ENCODE results near the gene ATXN1.
A peak's percentile ranks its signal among the peaks of the same experiment; 100 is the strongest.

Gene ATXN1

DNA sequence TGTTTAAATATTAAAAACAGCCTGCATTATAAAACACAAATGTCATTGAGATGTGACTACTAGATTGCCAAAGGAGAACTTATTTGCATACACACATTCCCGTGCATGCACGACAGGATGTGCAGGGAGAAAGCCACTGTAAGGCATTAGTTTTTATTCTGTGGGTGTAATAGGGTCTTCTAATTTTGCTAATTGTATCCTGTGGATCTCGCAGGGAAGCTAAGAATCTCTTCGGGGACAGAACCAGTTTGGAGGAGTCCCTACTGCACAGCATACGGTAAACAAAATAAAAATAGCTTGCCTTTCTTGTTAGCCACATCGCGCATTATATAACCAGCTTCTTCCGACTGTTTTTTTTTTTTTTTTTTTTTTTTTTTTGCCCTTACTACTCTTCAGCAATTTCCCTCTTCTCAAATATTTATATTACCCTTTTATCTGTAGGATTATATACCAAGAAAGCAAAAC, 2.0 kb downstream of the ATXN1 start:
- Mint-ChIP-seq H3K27ac (peak overlapping the region; percentile 98), H3K9me3 (ENCODE audit: low read depth) (no peaks in the 10 kb centered on the region), H3K36me3 (peaks cover 7% of the 10 kb centered on the region), H3K4me3 (peak overlapping the region; percentile 97), H3K27me3 (no peaks in the 10 kb centered on the region), H3K4me1 (ENCODE audit: low read depth) (peaks cover 61% of the 10 kb centered on the region)

GRCh38 chr6:16758163-16758975, 2.9 kb downstream of the ATXN1 start:
- Mint-ChIP-seq H3K4me1 (ENCODE audit: low read depth) (peaks cover 55% of the 10 kb centered on the region), H3K27me3 (no peaks in the 10 kb centered on the region), H3K9me3 (ENCODE audit: low read depth) (no peaks in the 10 kb centered on the region), H3K27ac (peak overlapping the region; percentile 98), H3K4me3 (peak overlapping the region; percentile 97), H3K36me3 (peaks cover 8% of the 10 kb centered on the region)

GRCh38 chr6:16757332-16757731, 3.9 kb downstream of the ATXN1 start:
- no peaks in the 10 kb centered on the region for H3K9me3 Mint-ChIP-seq (ENCODE audit: low read depth)
- peaks cover 57% of the 10 kb centered on the region for H3K4me1 Mint-ChIP-seq (ENCODE audit: low read depth)
- peaks cover 15% of the 10 kb centered on the region for H3K36me3 Mint-ChIP-seq
- H3K4me3 Mint-ChIP-seq: peak overlapping the region; percentile 42
- no peaks in the 10 kb centered on the region for H3K27me3 Mint-ChIP-seq
- H3K27ac Mint-ChIP-seq: no peak overlapping the region

DNA sequence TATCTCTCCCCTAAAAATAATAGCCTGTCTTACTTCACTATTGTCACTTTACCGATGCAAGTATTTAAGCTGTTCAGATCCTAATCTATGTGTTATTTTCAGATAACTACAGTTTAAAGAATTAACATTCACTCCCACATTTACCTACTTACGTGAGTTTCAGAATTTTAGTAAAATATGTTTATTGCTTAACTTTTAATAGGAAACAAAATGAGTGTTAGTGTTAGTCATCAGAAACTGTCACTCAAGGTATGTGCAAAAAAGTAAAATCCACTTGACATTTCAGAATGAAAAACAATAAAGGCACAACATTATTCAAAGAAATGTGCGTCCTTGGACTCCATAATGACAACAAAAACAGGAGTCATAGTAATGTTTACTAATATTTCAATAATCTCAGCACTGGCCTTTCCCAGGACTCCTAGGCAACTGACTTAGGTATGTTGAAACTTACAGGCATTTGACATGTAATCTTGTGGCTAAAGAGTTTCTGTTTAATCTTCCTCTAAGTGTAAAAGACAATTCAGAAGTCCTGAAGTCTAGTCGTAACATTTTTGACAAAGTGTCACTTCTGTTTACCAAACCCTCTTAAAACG, 4.5 kb downstream of the ATXN1 start:
- H3K27ac Mint-ChIP-seq: peak overlapping the region; percentile 46
- peaks cover 58% of the 10 kb centered on the region for H3K4me1 Mint-ChIP-seq (ENCODE audit: low read depth)
- H3K36me3 Mint-ChIP-seq: peaks cover 15% of the 10 kb centered on the region

GRCh38 chr6:16755544-16755943, 5.7 kb downstream of the ATXN1 start:
- Mint-ChIP-seq H3K27ac (no peak overlapping the region), H3K9me3 (ENCODE audit: low read depth) (no peaks in the 10 kb centered on the region), H3K36me3 (peaks cover 19% of the 10 kb centered on the region), H3K4me3 (no peak overlapping the region), H3K4me1 (ENCODE audit: low read depth) (peaks cover 63% of the 10 kb centered on the region), H3K27me3 (no peaks in the 10 kb centered on the region)

More for the DNA sequence above, 4.5 kb downstream of the ATXN1 start:
- H3K9me3 Mint-ChIP-seq (ENCODE audit: low read depth): no peaks in the 10 kb centered on the region
- no peaks in the 10 kb centered on the region for H3K27me3 Mint-ChIP-seq
- peak overlapping the region; percentile 54 for H3K4me3 Mint-ChIP-seq

GRCh38 chr6:16754876-16755275, 6.4 kb downstream of the ATXN1 start:
- H3K27me3 Mint-ChIP-seq: no peaks in the 10 kb centered on the region
- peak overlapping the region; percentile 37 for H3K27ac Mint-ChIP-seq
- H3K4me1 Mint-ChIP-seq (ENCODE audit: low read depth): peaks cover 66% of the 10 kb centered on the region
- no peak overlapping the region for H3K4me3 Mint-ChIP-seq
- H3K36me3 Mint-ChIP-seq: peaks cover 20% of the 10 kb centered on the region
- no peaks in the 10 kb centered on the region for H3K9me3 Mint-ChIP-seq (ENCODE audit: low read depth)

- peaks cover 69% of the 10 kb centered on the region for H3K4me1 Mint-ChIP-seq (ENCODE audit: low read depth)
- H3K36me3 Mint-ChIP-seq: peaks cover 23% of the 10 kb centered on the region
- H3K9me3 Mint-ChIP-seq (ENCODE audit: low read depth): no peaks in the 10 kb centered on the region
- peak overlapping the region; percentile 37 for H3K27ac Mint-ChIP-seq
- no peak overlapping the region for H3K4me3 Mint-ChIP-seq
- H3K27me3 Mint-ChIP-seq: no peaks in the 10 kb centered on the region
These were observed 7.0 kb downstream of the ATXN1 start for GRCh38 chr6:16754274-16754673.

- Mint-ChIP-seq H3K4me1 (ENCODE audit: low read depth) (peaks cover 66% of the 10 kb centered on the region), H3K9me3 (ENCODE audit: low read depth) (no peaks in the 10 kb centered on the region), H3K4me3 (no peak overlapping the region), H3K36me3 (peaks cover 23% of the 10 kb centered on the region), H3K27me3 (no peaks in the 10 kb centered on the region), H3K27ac (no peak overlapping the region)
These were observed 7.9 kb downstream of the ATXN1 start for GRCh38 chr6:16753341-16753740.

DNA sequence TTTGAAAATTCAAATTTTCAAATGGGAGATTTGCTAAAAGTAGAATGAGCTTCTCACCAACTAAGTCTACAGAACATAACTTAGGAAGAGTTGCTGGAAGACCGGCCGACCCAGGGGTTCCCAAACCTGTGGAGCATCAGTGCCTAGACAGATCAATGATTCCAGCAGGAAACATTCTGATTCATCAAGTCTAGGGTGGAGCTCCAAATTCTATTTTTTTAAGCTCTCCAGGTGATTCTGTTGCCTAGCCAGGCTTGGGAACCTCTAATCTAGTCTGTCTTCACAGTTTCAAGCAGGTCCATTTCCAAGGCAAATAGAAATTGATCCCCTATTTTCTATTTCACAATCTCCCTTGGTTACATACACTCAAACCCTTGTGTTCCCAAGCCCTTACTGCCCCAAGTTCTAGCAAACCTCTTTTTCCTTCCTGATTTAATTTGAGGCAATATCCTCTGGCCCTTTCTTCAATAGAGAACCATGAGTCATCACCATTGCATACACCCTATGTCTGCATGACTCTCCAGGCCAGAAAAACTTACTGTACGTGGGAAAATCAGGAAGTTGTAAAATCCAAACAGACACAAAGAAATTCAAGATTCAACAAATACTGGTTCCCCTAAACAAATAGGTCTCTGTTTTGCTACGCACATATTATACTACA, 8.9 kb downstream of the ATXN1 start:
- Mint-ChIP-seq H3K4me3 (no peak overlapping the region), H3K27ac (peak overlapping the region; percentile 13), H3K9me3 (ENCODE audit: low read depth) (no peaks in the 10 kb centered on the region), H3K4me1 (ENCODE audit: low read depth) (peaks cover 64% of the 10 kb centered on the region), H3K27me3 (no peaks in the 10 kb centered on the region), H3K36me3 (peaks cover 23% of the 10 kb centered on the region)

DNA sequence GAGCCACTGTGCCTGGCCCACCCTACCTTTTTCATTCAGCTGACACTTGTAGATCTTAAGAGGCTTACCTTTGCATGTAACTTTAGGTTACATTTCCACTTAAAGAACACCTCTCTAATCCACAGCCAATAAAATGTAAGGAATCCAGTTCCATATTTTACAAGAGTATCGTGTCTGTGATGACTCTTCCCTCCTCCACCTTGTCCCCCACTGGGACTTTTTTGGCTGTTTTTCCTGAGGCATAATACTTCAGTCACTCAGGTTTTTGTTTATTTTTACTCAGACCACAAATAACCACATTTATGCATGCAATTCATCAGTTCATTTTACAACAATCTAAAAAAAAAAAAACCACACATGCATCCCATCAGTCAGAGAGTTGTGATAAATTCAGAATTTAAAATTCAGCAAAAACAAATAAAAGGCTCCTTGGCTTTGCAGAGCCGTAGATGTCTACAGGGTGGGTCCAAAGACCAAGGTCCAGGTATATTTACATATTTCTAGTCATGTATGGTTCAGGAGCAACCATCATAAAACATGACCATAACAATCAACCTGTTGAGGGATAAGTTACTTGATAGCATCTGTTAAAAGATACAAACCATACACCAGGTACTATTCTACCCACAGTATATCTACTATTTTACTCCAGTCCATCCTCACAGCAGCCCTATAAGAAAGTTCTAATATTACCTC, 9.9 kb downstream of the ATXN1 start:
- Mint-ChIP-seq H3K9me3 (ENCODE audit: low read depth) (no peaks in the 10 kb centered on the region), H3K4me1 (ENCODE audit: low read depth) (peaks cover 61% of the 10 kb centered on the region), H3K27me3 (no peaks in the 10 kb centered on the region), H3K27ac (no peak overlapping the region), H3K4me3 (no peak overlapping the region), H3K36me3 (peaks cover 22% of the 10 kb centered on the region)

- Mint-ChIP-seq H3K27me3 (no peaks in the 10 kb centered on the region), H3K27ac (no peak overlapping the region), H3K4me3 (no peak overlapping the region), H3K9me3 (ENCODE audit: low read depth) (no peaks in the 10 kb centered on the region), H3K4me1 (ENCODE audit: low read depth) (peaks cover 64% of the 10 kb centered on the region), H3K36me3 (peaks cover 22% of the 10 kb centered on the region)
These were observed 10.7 kb downstream of the ATXN1 start for GRCh38 chr6:16750566-16750965.

- Mint-ChIP-seq H3K4me3 (no peak overlapping the region), H3K4me1 (ENCODE audit: low read depth) (peaks cover 62% of the 10 kb centered on the region), H3K36me3 (peaks cover 22% of the 10 kb centered on the region), H3K27ac (no peak overlapping the region), H3K9me3 (ENCODE audit: low read depth) (no peaks in the 10 kb centered on the region), H3K27me3 (no peaks in the 10 kb centered on the region)
These were observed 11.5 kb downstream of the ATXN1 start for GRCh38 chr6:16749516-16750485.

DNA sequence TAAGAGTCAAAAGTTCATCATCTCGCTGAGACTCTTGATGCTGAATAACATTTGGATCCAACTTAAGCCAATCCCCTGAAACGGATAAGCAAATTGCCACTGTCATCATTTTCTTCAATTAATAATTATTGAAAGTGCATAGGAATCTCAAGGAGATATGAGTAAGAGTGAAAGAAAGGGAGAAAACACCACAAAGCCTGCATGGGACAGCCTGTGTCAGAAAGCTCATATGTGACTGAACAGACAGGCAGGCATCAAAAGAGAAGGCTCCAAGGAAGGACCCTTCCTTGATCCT, 13.3 kb downstream of the ATXN1 start:
- no peak overlapping the region for H3K27ac Mint-ChIP-seq
- peaks cover 23% of the 10 kb centered on the region for H3K36me3 Mint-ChIP-seq
- H3K9me3 Mint-ChIP-seq (ENCODE audit: low read depth): no peaks in the 10 kb centered on the region

More for the DNA sequence above, 13.3 kb downstream of the ATXN1 start:
- Mint-ChIP-seq H3K27me3 (no peaks in the 10 kb centered on the region), H3K4me3 (no peak overlapping the region), H3K4me1 (ENCODE audit: low read depth) (peaks cover 66% of the 10 kb centered on the region)

Measured in activated naive CD8-positive, alpha-beta T cell (primary cell).